Measurements from ENCODE around the gene ARHGAP15.

The ARHGAP15 gene

GRCh38 chr2:143183804-143184463, 54.7 kb downstream of the ARHGAP15 start:
- WGBS (ENCODE audit: extremely low coverage, insufficient coverage, insufficient read length), result no CpG with 5 or more reads among the region's 5 CpGs
- H2AK5ac ChIP-seq (ENCODE audit: low read length), result no peak overlapping the region

DNA sequence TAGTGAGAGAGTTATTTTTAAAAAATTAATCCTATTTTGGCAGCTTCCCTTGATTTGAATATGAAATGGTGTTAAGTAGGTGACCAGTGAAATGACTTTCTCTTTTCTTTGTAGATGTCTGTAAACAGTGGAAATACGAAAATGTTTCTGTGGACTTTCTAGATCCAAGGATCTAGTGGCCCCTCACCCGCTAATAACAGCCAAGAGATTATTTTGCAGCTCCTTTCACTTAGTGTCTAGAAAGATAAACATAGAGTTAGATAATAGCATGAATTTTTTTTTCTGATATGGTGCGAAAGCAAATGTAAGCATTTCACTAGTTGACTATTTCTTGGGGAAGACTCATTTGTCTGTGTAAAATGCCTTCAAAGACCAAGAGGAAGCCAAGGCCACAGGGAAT, 57.7 kb downstream of the ARHGAP15 start:
- Histone ChIP-seq H3K4ac (ENCODE audit: low read depth, low read length) (no peak overlapping the region), H3K27ac (ENCODE audit: low read depth, low read length) (no peak overlapping the region)

More at GRCh38 chr2:143183804-143184463, 54.7 kb downstream of the ARHGAP15 start:
- H3K36me3 ChIP-seq (ENCODE audit: control insufficient read depth in 1 of 2, insufficient read depth in 2 of 2, low read length in 2 of 2), result no peaks in the 10 kb centered on the region
- no peak for DNase-seq
- no peak overlapping the region for H3K4me3 ChIP-seq (ENCODE audit: low read depth, low read length)
- no peaks in the 10 kb centered on the region for H3K9me3 ChIP-seq (ENCODE audit: insufficient read depth, low read depth, low read length)
- no peak overlapping the region for H4K12ac ChIP-seq (ENCODE audit: low read depth, low read length)
- H4K91ac ChIP-seq (ENCODE audit: low read depth, low read length), result no peak overlapping the region
- H3K14ac ChIP-seq (ENCODE audit: low read length), result no peak overlapping the region
- H3K4me1 ChIP-seq (ENCODE audit: control insufficient read depth in 1 of 2, insufficient read depth in 2 of 2, low read length in 2 of 2), result no peaks in the 10 kb centered on the region
- H2BK5ac ChIP-seq (ENCODE audit: low read depth, low read length, poor library complexity), result no peak overlapping the region
- H2BK12ac ChIP-seq (ENCODE audit: low read length), result no peak overlapping the region
- no peak overlapping the region for H3K23ac ChIP-seq (ENCODE audit: low read length)
- no peak overlapping the region for H3K18ac ChIP-seq (ENCODE audit: low read length)
- no peak overlapping the region for H4K8ac ChIP-seq (ENCODE audit: low read depth, low read length)
- H3K4me2 ChIP-seq (ENCODE audit: low read length), result no peak overlapping the region
- no peak overlapping the region for H3K27ac ChIP-seq (ENCODE audit: low read depth, low read length)
- H3K27me3 ChIP-seq (ENCODE audit: insufficient read depth, low read length), result no peaks in the 10 kb centered on the region
- H2AFZ ChIP-seq (ENCODE audit: insufficient read depth, low read length, poor library complexity), result no peak overlapping the region
- H3K79me1 ChIP-seq (ENCODE audit: low read length), result no peaks in the 10 kb centered on the region
- no peaks in the 10 kb centered on the region for H3K79me2 ChIP-seq (ENCODE audit: control insufficient read depth, insufficient read depth, low read length, poor library complexity)
- no peak overlapping the region for H3K4ac ChIP-seq (ENCODE audit: low read depth, low read length)
- no peak overlapping the region for H3K9ac ChIP-seq (ENCODE audit: low read length)
- no peak overlapping the region for H2BK120ac ChIP-seq (ENCODE audit: insufficient read depth, low read length, poor library complexity)

GRCh38 chr2:143190431-143190830, 61.2 kb downstream of the ARHGAP15 start:
- H3K27me3 ChIP-seq (ENCODE audit: insufficient read depth, low read length), result no peaks in the 10 kb centered on the region
- no peak overlapping the region for H4K91ac ChIP-seq (ENCODE audit: low read depth, low read length)
- H3K79me2 ChIP-seq (ENCODE audit: control insufficient read depth, insufficient read depth, low read length, poor library complexity), result no peaks in the 10 kb centered on the region
- H3K27ac ChIP-seq (ENCODE audit: low read depth, low read length), result no peak overlapping the region
- H3K4me3 ChIP-seq (ENCODE audit: low read depth, low read length), result no peak overlapping the region
- H3K9me3 ChIP-seq (ENCODE audit: insufficient read depth, low read depth, low read length), result no peaks in the 10 kb centered on the region
- WGBS (ENCODE audit: extremely low coverage, insufficient coverage, insufficient read length), result no CpG with 5 or more reads among the region's 3 CpGs
- H3K4me2 ChIP-seq (ENCODE audit: low read length), result no peak overlapping the region
- no peak overlapping the region for H3K23ac ChIP-seq (ENCODE audit: low read length)
- no peak overlapping the region for H3K14ac ChIP-seq (ENCODE audit: low read length)
- H3K4ac ChIP-seq (ENCODE audit: low read depth, low read length), result no peak overlapping the region
- no peak overlapping the region for H4K12ac ChIP-seq (ENCODE audit: low read depth, low read length)
- no peak overlapping the region for H2BK12ac ChIP-seq (ENCODE audit: low read length)
- no peak overlapping the region for H2BK120ac ChIP-seq (ENCODE audit: insufficient read depth, low read length, poor library complexity)
- no peak for DNase-seq
- H2AFZ ChIP-seq (ENCODE audit: insufficient read depth, low read length, poor library complexity), result no peak overlapping the region
- no peak overlapping the region for H3K9ac ChIP-seq (ENCODE audit: low read length)
- no peak overlapping the region for H3K18ac ChIP-seq (ENCODE audit: low read length)
- H3K36me3 ChIP-seq (ENCODE audit: control insufficient read depth in 1 of 2, insufficient read depth in 2 of 2, low read length in 2 of 2), result no peaks in the 10 kb centered on the region
- no peak overlapping the region for H4K8ac ChIP-seq (ENCODE audit: low read depth, low read length)
- H2BK5ac ChIP-seq (ENCODE audit: low read depth, low read length, poor library complexity), result no peak overlapping the region
- H2AK5ac ChIP-seq (ENCODE audit: low read length), result no peak overlapping the region
- no peaks in the 10 kb centered on the region for H3K4me1 ChIP-seq (ENCODE audit: control insufficient read depth in 1 of 2, insufficient read depth in 2 of 2, low read length in 2 of 2)
- H3K79me1 ChIP-seq (ENCODE audit: low read length), result no peaks in the 10 kb centered on the region

More for the DNA sequence above, 57.7 kb downstream of the ARHGAP15 start:
- H3K14ac ChIP-seq (ENCODE audit: low read length), result no peak overlapping the region
- no peak overlapping the region for H2BK5ac ChIP-seq (ENCODE audit: low read depth, low read length, poor library complexity)
- no peaks in the 10 kb centered on the region for H3K27me3 ChIP-seq (ENCODE audit: insufficient read depth, low read length)
- no peaks in the 10 kb centered on the region for H3K9me3 ChIP-seq (ENCODE audit: insufficient read depth, low read depth, low read length)
- H4K91ac ChIP-seq (ENCODE audit: low read depth, low read length), result no peak overlapping the region
- no peak overlapping the region for H3K23ac ChIP-seq (ENCODE audit: low read length)
- no CpG with 5 or more reads among the region's 3 CpGs for WGBS (ENCODE audit: extremely low coverage, insufficient coverage, insufficient read length)
- no peaks in the 10 kb centered on the region for H3K4me1 ChIP-seq (ENCODE audit: control insufficient read depth in 1 of 2, insufficient read depth in 2 of 2, low read length in 2 of 2)
- no peak overlapping the region for H2BK120ac ChIP-seq (ENCODE audit: insufficient read depth, low read length, poor library complexity)
- no peaks in the 10 kb centered on the region for H3K36me3 ChIP-seq (ENCODE audit: control insufficient read depth in 1 of 2, insufficient read depth in 2 of 2, low read length in 2 of 2)
- H3K4me2 ChIP-seq (ENCODE audit: low read length), result no peak overlapping the region
- H2AK5ac ChIP-seq (ENCODE audit: low read length), result no peak overlapping the region
- H3K79me2 ChIP-seq (ENCODE audit: control insufficient read depth, insufficient read depth, low read length, poor library complexity), result no peaks in the 10 kb centered on the region
- H4K12ac ChIP-seq (ENCODE audit: low read depth, low read length), result no peak overlapping the region
- H2AFZ ChIP-seq (ENCODE audit: insufficient read depth, low read length, poor library complexity), result no peak overlapping the region
- H2BK12ac ChIP-seq (ENCODE audit: low read length), result no peak overlapping the region
- DNase-seq, result no peak
- H3K9ac ChIP-seq (ENCODE audit: low read length), result no peak overlapping the region
- no peak overlapping the region for H3K4me3 ChIP-seq (ENCODE audit: low read depth, low read length)
- H4K8ac ChIP-seq (ENCODE audit: low read depth, low read length), result no peak overlapping the region
- H3K18ac ChIP-seq (ENCODE audit: low read length), result no peak overlapping the region
- no peaks in the 10 kb centered on the region for H3K79me1 ChIP-seq (ENCODE audit: low read length)

DNA sequence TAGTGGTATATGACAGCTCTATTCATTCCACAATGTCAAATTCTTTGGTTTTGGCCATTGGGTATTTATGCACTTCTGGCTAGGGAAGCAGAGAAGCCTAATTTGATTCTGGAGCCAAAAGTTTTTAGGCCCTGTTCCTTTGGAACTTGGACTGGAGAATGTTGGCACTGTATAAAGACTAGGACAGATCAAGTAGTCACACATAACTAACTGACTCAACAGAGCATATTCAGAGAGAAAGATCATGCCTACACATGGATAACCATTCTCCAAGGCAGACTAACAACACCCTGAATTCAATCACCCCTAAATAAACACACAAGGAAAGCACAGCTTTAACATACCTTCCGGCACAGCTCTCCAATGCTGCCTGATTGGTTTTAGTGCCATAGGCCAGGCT, 62.9 kb downstream of the ARHGAP15 start:
- Histone ChIP-seq H3K79me1 (ENCODE audit: low read length) (no peaks in the 10 kb centered on the region), H3K9ac (ENCODE audit: low read length) (no peak overlapping the region), H3K4me2 (ENCODE audit: low read length) (no peak overlapping the region), H2AFZ (ENCODE audit: insufficient read depth, low read length, poor library complexity) (no peak overlapping the region), H3K18ac (ENCODE audit: low read length) (no peak overlapping the region), H4K8ac (ENCODE audit: low read depth, low read length) (no peak overlapping the region), H2BK5ac (ENCODE audit: low read depth, low read length, poor library complexity) (no peak overlapping the region), H3K79me2 (ENCODE audit: control insufficient read depth, insufficient read depth, low read length, poor library complexity) (no peaks in the 10 kb centered on the region), H3K4ac (ENCODE audit: low read depth, low read length) (no peak overlapping the region), H4K12ac (ENCODE audit: low read depth, low read length) (no peak overlapping the region), H3K4me3 (ENCODE audit: low read depth, low read length) (no peak overlapping the region), H3K27me3 (ENCODE audit: insufficient read depth, low read length) (no peaks in the 10 kb centered on the region), H3K23ac (ENCODE audit: low read length) (no peak overlapping the region), H2AK5ac (ENCODE audit: low read length) (no peak overlapping the region), H3K9me3 (ENCODE audit: insufficient read depth, low read depth, low read length) (no peaks in the 10 kb centered on the region), H3K14ac (ENCODE audit: low read length) (no peak overlapping the region), H2BK120ac (ENCODE audit: insufficient read depth, low read length, poor library complexity) (no peak overlapping the region), H3K4me1 (ENCODE audit: control insufficient read depth in 1 of 2, insufficient read depth in 2 of 2, low read length in 2 of 2) (no peaks in the 10 kb centered on the region), H2BK12ac (ENCODE audit: low read length) (no peak overlapping the region), H3K27ac (ENCODE audit: low read depth, low read length) (no peak overlapping the region), H4K91ac (ENCODE audit: low read depth, low read length) (no peak overlapping the region), H3K36me3 (ENCODE audit: control insufficient read depth in 1 of 2, insufficient read depth in 2 of 2, low read length in 2 of 2) (no peaks in the 10 kb centered on the region)
- WGBS (ENCODE audit: extremely low coverage, insufficient coverage, insufficient read length), result no CpG with 5 or more reads among the region's 1 CpG
- DNase-seq, result no peak

Data from trophoblast cell (in vitro differentiated cells and primary cell).